Spleen (tissue), 11 donors: ENCODE results near the gene HMX1. TPM values are rescaled to one million over a fixed set of nuclear protein-coding genes. Genes with fewer than 3 reads are reported as not detected.

ENCODE experiments used
- DNase-seq: peaks from one replicate; pipeline ENCODE4 v3.0.0-alpha.2; 2020
- H3K27ac ChIP-seq, 8 donors: fragments of 200-600 bp; sonication (generic) in 7 of 8; 1 replicate in 4 of 8; 2 replicates in 4 of 8; pipeline versions ENCODE4 v1.5.0 to v1.8.0; 2016 to 2021; ENCODE audit warnings: inconsistent platforms in 4 of 8, mild to moderate bottlenecking in 4 of 8, moderate library complexity in 1 of 8
- H3K27me3 ChIP-seq, 7 donors: fragments of 200-600 bp; sonication (generic) in 6 of 7; replicated peaks in 1 of 7; 1 replicate in 4 of 7; 2 replicates in 3 of 7; pipeline versions ENCODE4 v1.5.0 to v1.8.0; 2016 to 2021; ENCODE audit warnings: inconsistent platforms in 3 of 7, mild to moderate bottlenecking in 1 of 7
- H3K36me3 ChIP-seq, 6 donors: fragments of 200-600 bp; sonication (generic) in 5 of 6; 1 replicate in 4 of 6; 2 replicates in 2 of 6; pipeline versions ENCODE4 v1.5.0 to v1.8.0; 2016 to 2021; ENCODE audit warnings: inconsistent platforms in 2 of 6
- H3K4me1 ChIP-seq, 6 donors: fragments of 200-600 bp; sonication (generic) in 5 of 6; 1 replicate in 3 of 6; 2 replicates in 3 of 6; pipeline versions ENCODE4 v1.5.0 to v1.8.0; 2016 to 2021; ENCODE audit warnings: inconsistent platforms in 3 of 6
- H3K4me3 ChIP-seq, 8 donors: fragments of 200-600 bp; sonication (generic) in 7 of 8; 1 replicate in 4 of 8; 2 replicates in 4 of 8; pipeline versions ENCODE4 v1.5.0 to v1.8.0; 2016 to 2021; ENCODE audit warnings: inconsistent platforms in 4 of 8, mild to moderate bottlenecking in 4 of 8, moderate library complexity in 2 of 8
- H3K9me3 ChIP-seq, 8 donors: fragments of 200-600 bp; sonication (generic) in 7 of 8; 1 replicate in 4 of 8; 2 replicates in 4 of 8; pipeline versions ENCODE4 v1.5.0 to v1.8.0; 2016 to 2021; ENCODE audit warnings: inconsistent platforms in 4 of 8
- POLR2A ChIP-seq, 3 donors: fragments of 450-650 bp; IDR thresholded peaks; one replicate each; pipeline ENCODE4 v1.5.1; 2017; ENCODE audit warnings: antibody characterized with exemption in 3 of 3, mild to moderate bottlenecking in 1 of 3
- POLR2AphosphoS5 ChIP-seq, 3 donors: sonication (generic); formaldehyde crosslinking; IDR thresholded peaks; one replicate each; pipeline ENCODE4 v1.5.1; 2017; ENCODE audit warnings: antibody characterized with exemption in 3 of 3
- WGBS, 5 donors: extraction: QIAGEN DNeasy Blood & Tissue Kit in 3 of 5; methylation state at CpG; one replicate each; pipeline versions ENCODE4 v1.1.5 to v1.1.7; 2013 to 2018; 5-methylcytosine and 5-hydroxymethylcytosine counted together
- intact Hi-C: fragments of 100-400 bp; cut with DNase I; formaldehyde crosslinking; loops from one replicate; pipeline ENCODE4 v1.15.0; 2023; ENCODE audit warnings: low total_unique reads
- polyA plus RNA-seq, 3 donors: library from polyadenylated mRNA; stranded (reverse); fragments of 200-250 nt; gene quantifications; one replicate each; pipeline ENCODE4 v1.2.1, GENCODE V29; 2013
- total RNA-seq, 7 donors: library from RNA; depleted of rRNA in 3 of 7; stranded (reverse); fragments of >200 nt in 3 of 7; fragmentation: NEBNext Ultra II Directional in 4 of 7; extraction: Animal tissue kit (Norgen Biotek cat#: 25700) in 4 of 7; gene quantifications; one replicate each; pipeline versions ENCODE4 v1.1.0 to v1.2.1, GENCODE V29; 2016 to 2021
- TF ChIP-seq, protein P1 (sequence below), 11 experiments: fragments of 200-600 bp in 7 of 11; fragments of 450-650 bp in 4 of 11; sonication (generic) in 4 of 11; IDR thresholded peaks in 8 of 11; conservative IDR thresholded peaks in 3 of 11; 1 replicate in 7 of 11; 2 replicates in 4 of 11; pipeline versions ENCODE4 v1.4.0 to v1.8.0; 2016 to 2021; ENCODE audit warnings: antibody characterized with exemption in 11 of 11, inconsistent platforms in 4 of 11, mild to moderate bottlenecking in 1 of 11
- donor health status: healthy with polysubstance abuse.
- donor health status: DM: no; HTN: no; CAD: no; lungs with moderate emphysema.
- donor health status: DM: no; HTN: no; CAD: no.
- donor health status: Bipolar disorder and iron deficiency.
- donor health status: healthy.
- donor health status: DM: no; HTN: no; CAD: no.
- donor health status: DM: yes; HTN: yes; CAD: no.

Gene HMX1
- total and polyA plus RNA-seq, 10 donors: not detected

DNA sequence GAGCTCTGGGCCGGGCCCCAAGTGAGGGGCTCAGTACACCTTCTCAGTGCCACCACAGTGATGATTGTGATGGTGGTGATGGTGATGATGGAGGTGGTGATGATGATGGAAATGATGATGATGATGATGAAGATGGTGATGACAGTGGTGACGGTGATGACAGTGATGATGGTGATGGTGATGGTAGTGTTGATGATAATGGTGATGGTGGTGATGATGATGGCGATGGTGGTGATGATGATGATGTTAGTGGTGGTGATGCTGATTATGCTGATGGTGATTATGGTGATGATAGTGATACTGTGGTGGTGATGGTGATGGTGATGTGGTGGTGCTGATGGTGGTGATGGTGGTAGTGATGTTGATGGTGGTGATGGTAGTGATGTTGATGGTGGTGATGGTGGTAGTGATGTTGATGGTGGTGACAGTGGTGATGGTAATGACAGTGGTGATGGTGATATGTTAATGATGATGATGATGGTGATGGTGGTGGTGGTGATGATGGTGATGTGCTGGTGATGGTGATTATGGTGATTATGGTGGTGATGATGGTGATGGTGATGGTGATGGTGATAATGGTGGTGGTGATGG, 29.9 kb downstream of the HMX1 start:
- H3K9me3 ChIP-seq: peaks cover 0 to 23% (median 8%) of the 10 kb centered on the region in 8 donors
- WGBS, 5 donors: 87 to 96% (median 91%) methylated on average over 3 of the region's 3 CpGs
- no peaks in the 10 kb centered on the region for H3K4me1 ChIP-seq
- TF ChIP-seq POLR2A (IDR thresholded peaks at IDR 0.05): no peak
- TF ChIP-seq, protein P1, sequence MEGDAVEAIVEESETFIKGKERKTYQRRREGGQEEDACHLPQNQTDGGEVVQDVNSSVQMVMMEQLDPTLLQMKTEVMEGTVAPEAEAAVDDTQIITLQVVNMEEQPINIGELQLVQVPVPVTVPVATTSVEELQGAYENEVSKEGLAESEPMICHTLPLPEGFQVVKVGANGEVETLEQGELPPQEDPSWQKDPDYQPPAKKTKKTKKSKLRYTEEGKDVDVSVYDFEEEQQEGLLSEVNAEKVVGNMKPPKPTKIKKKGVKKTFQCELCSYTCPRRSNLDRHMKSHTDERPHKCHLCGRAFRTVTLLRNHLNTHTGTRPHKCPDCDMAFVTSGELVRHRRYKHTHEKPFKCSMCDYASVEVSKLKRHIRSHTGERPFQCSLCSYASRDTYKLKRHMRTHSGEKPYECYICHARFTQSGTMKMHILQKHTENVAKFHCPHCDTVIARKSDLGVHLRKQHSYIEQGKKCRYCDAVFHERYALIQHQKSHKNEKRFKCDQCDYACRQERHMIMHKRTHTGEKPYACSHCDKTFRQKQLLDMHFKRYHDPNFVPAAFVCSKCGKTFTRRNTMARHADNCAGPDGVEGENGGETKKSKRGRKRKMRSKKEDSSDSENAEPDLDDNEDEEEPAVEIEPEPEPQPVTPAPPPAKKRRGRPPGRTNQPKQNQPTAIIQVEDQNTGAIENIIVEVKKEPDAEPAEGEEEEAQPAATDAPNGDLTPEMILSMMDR (IDR thresholded peaks at IDR 0.05 in 8 of 11, conservative IDR thresholded peaks at IDR 0.05 in 3 of 11): no peak
- TF ChIP-seq POLR2AphosphoS5 (IDR thresholded peaks at IDR 0.05): no peak
- no peaks in the 10 kb centered on the region for H3K36me3 ChIP-seq
- DNase-seq: no peak
- no peak overlapping the region for H3K4me3 ChIP-seq
- no peak overlapping the region for H3K27ac ChIP-seq
- peaks cover 0 to 42% (median 0%) of the 10 kb centered on the region in 7 donors for H3K27me3 ChIP-seq
- intact Hi-C loops: no loop called here

DNA sequence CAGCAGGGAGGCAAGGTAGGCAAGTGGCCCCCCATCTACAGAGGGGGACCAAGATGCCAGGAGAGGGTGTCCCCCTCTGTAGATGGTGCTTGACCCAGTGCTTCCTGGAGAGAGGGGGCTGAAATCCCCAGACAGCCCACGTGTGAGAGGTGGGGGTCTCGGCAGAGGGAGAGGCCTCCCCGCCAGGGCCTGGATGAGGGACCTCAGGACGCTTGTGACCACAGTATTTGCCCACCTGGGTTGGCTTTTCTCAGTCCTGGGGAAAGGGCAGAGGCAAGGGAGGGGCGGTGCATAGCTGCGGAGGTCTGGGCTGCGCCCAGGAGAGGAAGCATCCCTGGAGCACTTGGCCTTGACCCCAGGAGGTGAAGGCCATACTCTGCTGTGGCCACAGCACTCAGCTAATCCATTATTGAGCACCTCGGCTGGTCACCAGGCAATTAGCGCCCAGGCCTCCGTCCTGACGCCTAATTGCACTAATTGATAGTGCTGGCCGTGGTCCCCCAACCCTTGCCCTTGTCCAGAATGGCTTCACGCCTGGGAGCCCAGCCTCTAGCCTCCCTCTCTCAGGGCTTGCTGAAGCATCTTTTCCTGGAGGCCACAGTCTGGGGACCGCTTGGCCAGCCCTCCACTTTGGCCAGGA, 30.7 kb downstream of the HMX1 start:
- TF ChIP-seq, protein P1 (IDR thresholded peaks at IDR 0.05 in 8 of 11, conservative IDR thresholded peaks at IDR 0.05 in 3 of 11): no peak
- TF ChIP-seq POLR2A (IDR thresholded peaks at IDR 0.05): no peak
- TF ChIP-seq POLR2AphosphoS5 (IDR thresholded peaks at IDR 0.05): no peak
- peak; percentile 51 for DNase-seq
- intact Hi-C loops: no loop called here
- H3K4me3 ChIP-seq: no peak overlapping the region
- no peaks in the 10 kb centered on the region for H3K4me1 ChIP-seq
- H3K36me3 ChIP-seq: no peaks in the 10 kb centered on the region
- H3K27ac ChIP-seq: no peak overlapping the region
- 76 to 93% (median 83%) methylated on average over 13 to 14 of the region's 14 CpGs for WGBS, 5 donors
- H3K9me3 ChIP-seq: peaks cover 0 to 20% (median 8%) of the 10 kb centered on the region in 8 donors
- peaks cover 0 to 36% (median 0%) of the 10 kb centered on the region in 7 donors for H3K27me3 ChIP-seq

DNA sequence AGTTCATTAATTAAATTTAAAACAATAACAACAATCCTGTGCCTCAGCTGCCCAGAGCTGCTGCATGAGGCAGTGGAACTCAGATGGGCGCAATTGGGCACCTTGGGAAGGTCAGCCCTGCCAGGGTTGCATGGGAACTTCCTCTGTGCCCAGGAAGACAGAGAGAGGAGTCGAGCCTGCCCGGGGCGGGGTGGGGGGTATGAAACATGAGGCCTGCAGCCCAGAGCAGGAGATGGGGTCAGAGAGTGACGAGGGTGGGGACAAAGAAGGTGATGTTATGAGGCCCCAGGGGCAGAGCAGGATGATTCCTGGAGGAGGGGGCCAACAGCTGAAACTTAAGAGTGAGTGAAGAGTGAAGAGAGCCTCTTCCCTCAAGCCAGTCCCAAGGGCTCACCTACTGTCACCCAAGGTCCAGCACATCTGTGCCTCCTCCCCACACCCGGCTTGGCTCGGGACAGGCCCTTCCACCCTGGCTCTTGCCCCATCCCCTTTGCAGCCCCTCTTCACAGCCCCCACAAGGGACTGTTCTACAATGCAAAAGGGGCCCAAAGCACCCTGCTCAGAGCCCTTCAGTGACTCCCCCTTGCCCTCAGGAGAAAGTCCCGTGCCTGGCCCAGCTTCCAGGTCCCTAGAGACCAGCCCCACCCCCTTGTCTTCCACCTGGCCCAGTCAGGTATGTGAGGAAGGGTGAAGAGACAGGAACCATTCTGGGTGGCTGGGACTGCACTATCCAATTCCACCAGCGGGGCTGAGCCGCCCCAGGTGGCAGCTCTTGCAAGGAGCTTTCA, 31.4 kb downstream of the HMX1 start:
- 73 to 78% (median 76%) methylated on average over 8 to 10 of the region's 10 CpGs for WGBS, 5 donors
- TF ChIP-seq, protein P1 (IDR thresholded peaks at IDR 0.05 in 8 of 11, conservative IDR thresholded peaks at IDR 0.05 in 3 of 11): no peak
- TF ChIP-seq POLR2AphosphoS5 (IDR thresholded peaks at IDR 0.05): no peak
- no peak for TF ChIP-seq POLR2A (IDR thresholded peaks at IDR 0.05)
- intact Hi-C loops: no loop called here
- Histone ChIP-seq H3K9me3 (peaks cover 0 to 20% (median 8%) of the 10 kb centered on the region in 8 donors), H3K27ac (no peak overlapping the region), H3K4me3 (no peak overlapping the region), H3K27me3 (peaks cover 0 to 36% (median 0%) of the 10 kb centered on the region in 7 donors), H3K36me3 (no peaks in the 10 kb centered on the region), H3K4me1 (no peaks in the 10 kb centered on the region)
- peak; percentile 63 for DNase-seq
